Measurements from ENCODE around the gene OSBPL3.

DNA sequence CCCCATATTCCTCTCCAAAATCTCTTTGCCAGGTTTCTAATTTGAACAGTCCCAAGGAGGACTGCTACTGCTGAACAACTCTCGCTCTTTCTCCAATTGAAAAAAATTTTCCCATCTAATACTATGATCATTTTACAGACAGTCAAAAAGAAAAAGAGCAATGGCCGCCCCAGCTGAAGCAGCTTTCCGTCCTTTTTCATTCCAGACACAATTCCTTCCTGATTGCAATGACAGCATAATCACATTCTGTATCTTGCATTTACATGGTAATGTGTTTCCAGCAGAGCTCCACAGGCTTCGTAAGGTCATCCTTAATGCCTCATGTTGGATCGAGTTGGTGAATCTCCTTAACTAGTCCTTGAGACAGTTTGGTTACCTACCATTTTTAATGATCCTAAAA lies 177.7 kb downstream of the OSBPL3 start:
- TF ChIP-seq, protein P1, sequence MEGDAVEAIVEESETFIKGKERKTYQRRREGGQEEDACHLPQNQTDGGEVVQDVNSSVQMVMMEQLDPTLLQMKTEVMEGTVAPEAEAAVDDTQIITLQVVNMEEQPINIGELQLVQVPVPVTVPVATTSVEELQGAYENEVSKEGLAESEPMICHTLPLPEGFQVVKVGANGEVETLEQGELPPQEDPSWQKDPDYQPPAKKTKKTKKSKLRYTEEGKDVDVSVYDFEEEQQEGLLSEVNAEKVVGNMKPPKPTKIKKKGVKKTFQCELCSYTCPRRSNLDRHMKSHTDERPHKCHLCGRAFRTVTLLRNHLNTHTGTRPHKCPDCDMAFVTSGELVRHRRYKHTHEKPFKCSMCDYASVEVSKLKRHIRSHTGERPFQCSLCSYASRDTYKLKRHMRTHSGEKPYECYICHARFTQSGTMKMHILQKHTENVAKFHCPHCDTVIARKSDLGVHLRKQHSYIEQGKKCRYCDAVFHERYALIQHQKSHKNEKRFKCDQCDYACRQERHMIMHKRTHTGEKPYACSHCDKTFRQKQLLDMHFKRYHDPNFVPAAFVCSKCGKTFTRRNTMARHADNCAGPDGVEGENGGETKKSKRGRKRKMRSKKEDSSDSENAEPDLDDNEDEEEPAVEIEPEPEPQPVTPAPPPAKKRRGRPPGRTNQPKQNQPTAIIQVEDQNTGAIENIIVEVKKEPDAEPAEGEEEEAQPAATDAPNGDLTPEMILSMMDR (IDR thresholded peaks at IDR 0.05; ENCODE audit: low read depth, low read length, missing input control) = no peak
- TF ChIP-seq TAF1 (conservative IDR thresholded peaks at IDR 0.05) (no peak), RAD21 (IDR thresholded peaks at IDR 0.05) (no peak), YY1 (IDR thresholded peaks at IDR 0.05) (no peak), SP1 (IDR thresholded peaks at IDR 0.05) (no peak), HNF4A (conservative IDR thresholded peaks at IDR 0.05) (no peak), JUND (IDR thresholded peaks at IDR 0.05) (no peak), GABPA (IDR thresholded peaks at IDR 0.05 in 1 of 2, conservative IDR thresholded peaks at IDR 0.05 in 1 of 2) (no peak)
- TF ChIP-seq, protein P2, sequence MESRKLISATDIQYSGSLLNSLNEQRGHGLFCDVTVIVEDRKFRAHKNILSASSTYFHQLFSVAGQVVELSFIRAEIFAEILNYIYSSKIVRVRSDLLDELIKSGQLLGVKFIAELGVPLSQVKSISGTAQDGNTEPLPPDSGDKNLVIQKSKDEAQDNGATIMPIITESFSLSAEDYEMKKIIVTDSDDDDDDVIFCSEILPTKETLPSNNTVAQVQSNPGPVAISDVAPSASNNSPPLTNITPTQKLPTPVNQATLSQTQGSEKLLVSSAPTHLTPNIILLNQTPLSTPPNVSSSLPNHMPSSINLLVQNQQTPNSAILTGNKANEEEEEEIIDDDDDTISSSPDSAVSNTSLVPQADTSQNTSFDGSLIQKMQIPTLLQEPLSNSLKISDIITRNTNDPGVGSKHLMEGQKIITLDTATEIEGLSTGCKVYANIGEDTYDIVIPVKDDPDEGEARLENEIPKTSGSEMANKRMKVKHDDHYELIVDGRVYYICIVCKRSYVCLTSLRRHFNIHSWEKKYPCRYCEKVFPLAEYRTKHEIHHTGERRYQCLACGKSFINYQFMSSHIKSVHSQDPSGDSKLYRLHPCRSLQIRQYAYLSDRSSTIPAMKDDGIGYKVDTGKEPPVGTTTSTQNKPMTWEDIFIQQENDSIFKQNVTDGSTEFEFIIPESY (IDR thresholded peaks at IDR 0.05) = no peak
- TF ChIP-seq, protein P3, sequence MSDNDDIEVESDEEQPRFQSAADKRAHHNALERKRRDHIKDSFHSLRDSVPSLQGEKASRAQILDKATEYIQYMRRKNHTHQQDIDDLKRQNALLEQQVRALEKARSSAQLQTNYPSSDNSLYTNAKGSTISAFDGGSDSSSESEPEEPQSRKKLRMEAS (IDR thresholded peaks at IDR 0.05) = no peak
- TF ChIP-seq, protein P4, sequence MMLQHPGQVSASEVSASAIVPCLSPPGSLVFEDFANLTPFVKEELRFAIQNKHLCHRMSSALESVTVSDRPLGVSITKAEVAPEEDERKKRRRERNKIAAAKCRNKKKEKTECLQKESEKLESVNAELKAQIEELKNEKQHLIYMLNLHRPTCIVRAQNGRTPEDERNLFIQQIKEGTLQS (IDR thresholded peaks at IDR 0.05) = no peak
- TF ChIP-seq, protein P5, sequence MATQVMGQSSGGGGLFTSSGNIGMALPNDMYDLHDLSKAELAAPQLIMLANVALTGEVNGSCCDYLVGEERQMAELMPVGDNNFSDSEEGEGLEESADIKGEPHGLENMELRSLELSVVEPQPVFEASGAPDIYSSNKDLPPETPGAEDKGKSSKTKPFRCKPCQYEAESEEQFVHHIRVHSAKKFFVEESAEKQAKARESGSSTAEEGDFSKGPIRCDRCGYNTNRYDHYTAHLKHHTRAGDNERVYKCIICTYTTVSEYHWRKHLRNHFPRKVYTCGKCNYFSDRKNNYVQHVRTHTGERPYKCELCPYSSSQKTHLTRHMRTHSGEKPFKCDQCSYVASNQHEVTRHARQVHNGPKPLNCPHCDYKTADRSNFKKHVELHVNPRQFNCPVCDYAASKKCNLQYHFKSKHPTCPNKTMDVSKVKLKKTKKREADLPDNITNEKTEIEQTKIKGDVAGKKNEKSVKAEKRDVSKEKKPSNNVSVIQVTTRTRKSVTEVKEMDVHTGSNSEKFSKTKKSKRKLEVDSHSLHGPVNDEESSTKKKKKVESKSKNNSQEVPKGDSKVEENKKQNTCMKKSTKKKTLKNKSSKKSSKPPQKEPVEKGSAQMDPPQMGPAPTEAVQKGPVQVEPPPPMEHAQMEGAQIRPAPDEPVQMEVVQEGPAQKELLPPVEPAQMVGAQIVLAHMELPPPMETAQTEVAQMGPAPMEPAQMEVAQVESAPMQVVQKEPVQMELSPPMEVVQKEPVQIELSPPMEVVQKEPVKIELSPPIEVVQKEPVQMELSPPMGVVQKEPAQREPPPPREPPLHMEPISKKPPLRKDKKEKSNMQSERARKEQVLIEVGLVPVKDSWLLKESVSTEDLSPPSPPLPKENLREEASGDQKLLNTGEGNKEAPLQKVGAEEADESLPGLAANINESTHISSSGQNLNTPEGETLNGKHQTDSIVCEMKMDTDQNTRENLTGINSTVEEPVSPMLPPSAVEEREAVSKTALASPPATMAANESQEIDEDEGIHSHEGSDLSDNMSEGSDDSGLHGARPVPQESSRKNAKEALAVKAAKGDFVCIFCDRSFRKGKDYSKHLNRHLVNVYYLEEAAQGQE (IDR thresholded peaks at IDR 0.05) = no peak

All from liver (tissue), 3 donors.